Measurements from ENCODE around the gene GABBR1. TPM values are rescaled to one million over a fixed set of nuclear protein-coding genes. Genes with fewer than 3 reads are reported as not detected.

GABBR1 gene
- total RNA-seq, 1 donor from 2014 or later = 1.9 TPM

- DNase-seq (ENCODE audit: low read depth in 2 of 2) = peak; percentile 63 to 82
Observed at GRCh38 chr6:29653452-29654038, 20.6 kb upstream of the GABBR1 start.

DNA sequence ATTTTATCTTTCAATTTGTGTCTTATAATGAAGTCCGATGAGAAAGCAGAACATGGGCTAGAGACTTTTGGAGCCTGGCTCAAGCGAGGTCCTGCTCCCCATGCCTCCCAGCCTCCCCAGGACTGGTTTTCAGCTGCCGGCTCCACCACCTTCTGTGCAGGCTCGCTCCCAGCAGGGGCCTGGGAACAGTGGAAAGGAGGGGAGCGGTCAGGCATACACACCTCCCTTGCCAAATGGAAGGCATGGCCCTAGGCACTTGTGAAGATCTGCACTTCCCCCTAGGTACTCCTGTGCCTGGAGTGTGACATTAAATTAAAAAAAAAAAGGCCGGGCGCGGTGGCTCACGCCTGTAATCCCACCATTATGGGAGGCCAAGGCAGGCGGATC is 19.2 kb upstream of the GABBR1 start:
- no peak for DNase-seq (ENCODE audit: low read depth in 2 of 2)

- peak; percentile 30 to 42 for DNase-seq (ENCODE audit: low read depth in 2 of 2)
Observed at GRCh38 chr6:29651413-29652197, 18.6 kb upstream of the GABBR1 start.

- peak; percentile 92 to 95 for DNase-seq (ENCODE audit: low read depth in 2 of 2)
Observed at GRCh38 chr6:29649701-29650673, 17.0 kb upstream of the GABBR1 start.

DNA sequence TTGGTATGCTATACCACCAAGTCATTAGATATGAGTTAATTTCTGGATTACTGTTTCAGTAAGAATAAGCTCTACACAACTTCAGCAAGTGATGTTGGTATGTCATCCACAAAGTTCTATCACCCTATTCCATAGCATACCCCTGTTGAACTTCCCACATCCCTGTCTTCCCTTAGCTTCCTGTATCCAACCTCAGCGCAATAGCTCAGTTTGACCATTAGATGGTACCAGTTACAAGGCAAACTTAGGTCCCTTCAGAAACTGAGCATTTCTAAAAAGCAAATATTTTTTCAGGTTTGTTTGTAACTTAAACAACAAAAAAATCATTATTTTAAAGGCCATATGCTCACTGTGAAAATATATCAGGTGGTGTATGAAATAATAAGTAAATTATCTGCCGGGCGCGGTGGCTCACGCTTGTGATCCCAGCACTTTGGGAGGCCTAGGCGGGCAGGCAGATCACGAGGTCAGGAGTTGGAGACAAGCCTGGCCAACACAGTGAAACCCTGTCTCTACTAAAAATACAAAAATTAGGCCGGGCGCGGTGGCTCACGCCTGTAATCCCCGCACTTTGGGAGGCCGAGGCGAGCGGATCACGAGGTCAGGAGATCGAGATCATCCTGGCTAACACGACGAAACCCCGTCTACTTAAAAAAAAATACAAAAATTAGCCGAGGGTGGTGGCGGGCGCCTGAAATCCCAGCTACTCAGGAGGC is 15.1 kb upstream of the GABBR1 start:
- peak; percentile 18 to 41 for DNase-seq (ENCODE audit: low read depth in 2 of 2)

- no peak for DNase-seq (ENCODE audit: low read depth in 2 of 2)
Observed at GRCh38 chr6:29641430-29642148, 8.6 kb upstream of the GABBR1 start.

DNA sequence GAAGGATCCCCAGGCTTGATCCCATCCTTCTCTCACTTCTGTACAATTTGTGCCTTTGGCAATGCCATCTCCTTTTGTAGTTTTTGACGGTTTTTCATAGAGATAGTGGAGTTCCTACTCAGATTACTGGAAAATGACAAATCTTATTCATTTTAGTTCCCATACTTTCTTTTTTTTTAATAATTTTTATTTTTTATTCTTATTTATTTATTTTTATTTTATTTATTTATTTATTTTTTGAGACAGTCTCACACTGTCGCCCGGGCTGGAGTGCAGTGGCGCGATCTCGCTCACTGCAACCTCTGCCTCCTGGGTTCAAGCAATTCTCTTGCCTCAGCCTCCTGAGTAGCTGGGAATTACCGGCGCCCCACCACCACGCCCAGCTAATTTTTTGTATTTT is 4.3 kb upstream of the GABBR1 start:
- no peak for DNase-seq (ENCODE audit: low read depth in 2 of 2)

DNA sequence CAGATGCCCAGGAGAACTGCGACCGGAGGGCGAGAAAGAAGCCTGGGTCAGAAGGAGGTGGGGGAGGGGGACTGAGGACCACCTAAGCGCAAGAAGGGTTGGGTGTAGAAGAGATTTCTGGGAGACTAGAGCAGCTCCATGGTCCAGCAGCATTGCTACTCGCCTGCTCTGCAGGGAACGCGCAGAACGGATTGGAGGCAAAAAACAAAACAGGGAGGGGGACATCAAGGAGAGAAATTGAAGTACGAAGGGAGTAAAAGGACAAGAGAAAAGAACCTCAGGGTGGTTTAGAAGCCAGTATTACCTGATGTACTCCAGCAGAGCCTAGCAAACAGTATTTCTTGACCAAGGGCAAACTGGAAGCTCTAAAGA is 537 bp upstream of the GABBR1 start:
- no peak for DNase-seq (ENCODE audit: low read depth in 2 of 2)

- peak in 1 of 2 donors; percentile 18 for DNase-seq (ENCODE audit: low read depth in 2 of 2)
Observed at GRCh38 chr6:29631860-29632731, 887 bp downstream of the GABBR1 start.

DNA sequence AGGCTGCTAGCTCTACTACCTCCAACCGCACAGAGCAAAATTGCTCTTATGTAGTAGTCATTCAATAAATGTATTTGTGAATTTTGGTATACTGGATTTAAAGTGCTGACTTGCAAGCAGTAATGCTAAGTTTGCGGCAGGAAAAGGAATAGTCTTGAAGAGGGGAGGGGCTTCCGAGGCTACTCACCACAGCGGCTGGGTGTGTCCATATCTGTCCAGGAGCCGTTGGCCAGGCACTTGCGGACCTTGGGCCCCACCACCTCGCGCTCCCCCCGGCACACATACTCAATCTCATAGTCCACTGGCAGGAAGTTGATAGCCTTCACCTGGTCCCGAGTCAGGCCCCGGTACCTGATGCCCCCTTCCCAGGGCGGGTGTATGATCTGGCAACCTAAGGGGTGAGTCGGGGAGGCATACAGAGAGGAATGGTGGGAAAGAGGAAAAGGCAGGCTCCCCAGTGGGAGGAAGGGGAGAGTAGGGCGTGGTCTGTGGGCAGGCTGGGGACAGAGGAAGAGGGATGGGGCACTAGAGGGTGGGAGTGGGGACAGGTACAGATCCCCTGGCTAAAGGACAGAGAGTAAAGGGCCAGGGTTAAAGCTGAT is 1.7 kb downstream of the GABBR1 start:
- no peak for DNase-seq (ENCODE audit: low read depth in 2 of 2)

DNA sequence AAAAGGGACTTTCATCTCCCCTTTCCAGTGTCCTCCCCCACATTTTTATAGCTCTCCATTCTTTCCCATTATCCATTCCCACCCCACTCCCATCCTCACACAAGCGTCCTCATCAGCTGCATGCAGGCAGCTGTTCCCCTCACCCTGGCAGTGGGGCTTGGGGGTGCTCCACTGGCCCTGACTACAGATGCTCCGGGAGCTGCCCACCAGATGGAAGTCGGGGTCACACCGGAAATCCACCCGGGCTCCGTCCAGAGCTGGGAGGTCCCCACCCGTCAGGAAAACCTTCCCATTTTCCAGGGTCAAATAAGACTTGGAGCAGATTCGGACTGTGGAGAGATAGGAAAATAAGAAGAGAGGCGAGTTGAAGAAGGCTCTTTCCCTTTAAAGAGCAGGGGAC is 2.7 kb downstream of the GABBR1 start:
- no peak for DNase-seq (ENCODE audit: low read depth in 2 of 2)

- no peak for DNase-seq (ENCODE audit: low read depth in 2 of 2)
Observed at GRCh38 chr6:29629571-29629970, 3.4 kb downstream of the GABBR1 start.

GRCh38 chr6:29628419-29629281 is 4.3 kb downstream of the GABBR1 start:
- DNase-seq (ENCODE audit: low read depth in 2 of 2) = peak; percentile 16 to 76

DNA sequence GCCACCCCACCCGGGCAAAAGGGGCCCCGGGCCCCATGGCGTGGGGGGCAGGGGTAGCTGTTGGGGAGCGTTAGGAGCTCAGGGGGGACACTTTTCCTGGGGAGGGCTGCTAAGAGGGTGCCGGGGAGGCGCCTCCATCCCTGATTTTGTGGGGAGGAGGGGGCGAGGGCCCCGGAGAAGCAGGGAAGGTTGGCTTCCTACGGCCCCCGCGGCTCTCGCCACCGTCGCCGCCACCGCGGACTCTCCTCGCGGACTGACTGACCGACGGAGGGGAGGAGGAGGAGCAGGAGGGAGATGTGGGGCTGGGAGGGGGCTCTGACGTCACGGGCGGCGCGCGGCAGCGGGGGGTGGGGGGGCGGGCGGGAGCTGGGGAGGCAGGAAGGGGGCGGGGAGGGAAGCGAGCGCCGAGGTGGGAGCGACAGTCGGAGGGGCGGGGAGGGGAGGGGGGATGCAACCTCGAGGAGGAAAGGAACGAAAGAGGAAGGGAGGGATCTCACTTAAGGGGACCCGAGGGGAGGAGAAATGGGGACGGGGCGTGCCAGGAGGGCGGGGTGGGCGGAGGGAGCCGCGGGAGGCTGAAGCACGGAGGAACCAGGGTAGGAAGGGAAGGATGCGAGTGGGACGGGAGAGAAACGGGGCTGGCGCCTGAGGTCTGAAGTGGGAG is 5.1 kb downstream of the GABBR1 start:
- DNase-seq (ENCODE audit: low read depth in 2 of 2) = peak in 1 of 2 donors; percentile 68

- no peak for DNase-seq (ENCODE audit: low read depth in 2 of 2)
Observed at GRCh38 chr6:29626948-29627754, 5.8 kb downstream of the GABBR1 start.

DNA sequence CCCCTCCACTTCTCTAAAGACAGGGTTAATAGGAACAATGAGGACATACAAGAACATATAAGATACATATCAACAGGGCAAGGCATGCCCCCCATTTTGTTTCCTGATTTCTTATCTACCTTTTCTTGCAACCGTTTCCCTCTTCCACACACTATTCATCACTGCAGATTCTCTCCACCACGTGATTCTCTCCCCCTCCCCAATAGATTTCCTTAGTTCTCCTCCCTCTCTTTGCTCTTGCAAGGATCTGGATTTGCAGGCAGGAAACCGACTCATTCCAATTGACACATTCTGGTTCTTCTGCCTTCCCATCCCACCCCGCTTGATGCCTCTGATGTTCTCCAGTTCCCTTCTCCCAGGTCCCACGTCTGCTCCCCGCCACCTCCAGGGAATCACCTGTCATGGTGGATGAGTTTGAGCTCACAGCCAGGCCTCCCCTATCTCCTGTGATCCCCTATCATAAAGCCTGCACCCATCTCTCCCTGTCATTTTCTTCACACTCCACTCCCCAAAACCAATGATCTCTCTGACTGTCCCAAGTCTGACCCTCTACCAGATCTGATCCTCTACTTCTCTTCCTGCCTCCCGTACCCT is 7.5 kb downstream of the GABBR1 start:
- DNase-seq (ENCODE audit: low read depth in 2 of 2) = no peak

DNA sequence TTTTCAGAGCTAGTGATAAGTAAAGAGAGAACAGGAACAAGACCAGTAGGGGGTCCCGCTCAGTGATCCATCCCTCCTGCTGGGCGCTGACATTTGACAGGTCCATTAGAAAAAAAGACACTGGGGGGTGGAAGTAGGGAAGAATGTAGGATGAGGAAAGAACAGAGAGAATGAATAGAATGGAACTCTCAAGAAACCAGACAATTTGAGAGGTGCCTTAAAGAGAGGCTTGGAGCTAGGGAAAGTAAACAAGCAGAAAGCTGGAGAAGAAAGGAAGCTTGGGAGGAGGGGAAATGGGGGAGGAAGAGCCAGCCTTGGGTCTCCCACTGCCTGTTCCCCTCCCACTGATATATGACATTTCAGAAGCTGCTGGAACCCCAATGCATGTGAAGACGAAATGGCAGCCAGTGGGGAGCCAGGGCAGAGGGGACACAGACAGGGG is 8.4 kb downstream of the GABBR1 start:
- no peak for DNase-seq (ENCODE audit: low read depth in 2 of 2)

Data from dermis microvascular lymphatic vessel endothelial cell (primary cell).